ENCODE results near the gene FBXO41. TPM values are rescaled to one million over a fixed set of nuclear protein-coding genes. Genes with fewer than 3 reads are reported as not detected.

Gene FBXO41
- total RNA-seq, 4 donors from 2014 or later = 0.29 to 5.6 (median 1.6) TPM

DNA sequence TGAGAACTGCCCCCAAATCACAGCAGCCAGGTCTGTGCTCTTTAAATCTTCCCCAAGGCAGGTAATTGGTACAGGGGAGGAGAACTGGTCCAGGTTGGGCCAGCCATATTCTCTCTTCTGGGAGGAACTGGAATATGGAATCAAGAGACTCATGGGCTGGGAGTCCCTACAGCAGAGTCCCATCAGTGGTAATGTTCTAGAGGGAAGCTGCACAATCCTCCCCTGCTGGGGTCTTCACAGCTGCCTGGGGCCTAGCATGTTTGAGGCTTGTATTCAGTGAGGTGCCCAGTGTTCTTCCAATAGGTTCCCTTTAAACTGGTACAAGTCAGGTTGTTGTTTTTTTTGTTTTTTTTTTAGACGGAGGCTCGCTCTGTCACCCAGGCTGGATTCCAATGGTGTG, 30.2 kb upstream of the FBXO41 start:
- no peak overlapping the region for H3K4me3 ChIP-seq
- no peaks in the 10 kb centered on the region for H3K9me3 ChIP-seq
- no peaks in the 10 kb centered on the region for H3K36me3 ChIP-seq
- no peak for DNase-seq
- H3K27me3 ChIP-seq = no peaks in the 10 kb centered on the region
- intact Hi-C loops (cut with DNase I; ENCODE audit: low total_unique reads) = no loop called here
- no peaks in the 10 kb centered on the region for H3K4me1 ChIP-seq
- TF ChIP-seq POLR2A (IDR thresholded peaks at IDR 0.05) = no peak
- TF ChIP-seq, protein P1, sequence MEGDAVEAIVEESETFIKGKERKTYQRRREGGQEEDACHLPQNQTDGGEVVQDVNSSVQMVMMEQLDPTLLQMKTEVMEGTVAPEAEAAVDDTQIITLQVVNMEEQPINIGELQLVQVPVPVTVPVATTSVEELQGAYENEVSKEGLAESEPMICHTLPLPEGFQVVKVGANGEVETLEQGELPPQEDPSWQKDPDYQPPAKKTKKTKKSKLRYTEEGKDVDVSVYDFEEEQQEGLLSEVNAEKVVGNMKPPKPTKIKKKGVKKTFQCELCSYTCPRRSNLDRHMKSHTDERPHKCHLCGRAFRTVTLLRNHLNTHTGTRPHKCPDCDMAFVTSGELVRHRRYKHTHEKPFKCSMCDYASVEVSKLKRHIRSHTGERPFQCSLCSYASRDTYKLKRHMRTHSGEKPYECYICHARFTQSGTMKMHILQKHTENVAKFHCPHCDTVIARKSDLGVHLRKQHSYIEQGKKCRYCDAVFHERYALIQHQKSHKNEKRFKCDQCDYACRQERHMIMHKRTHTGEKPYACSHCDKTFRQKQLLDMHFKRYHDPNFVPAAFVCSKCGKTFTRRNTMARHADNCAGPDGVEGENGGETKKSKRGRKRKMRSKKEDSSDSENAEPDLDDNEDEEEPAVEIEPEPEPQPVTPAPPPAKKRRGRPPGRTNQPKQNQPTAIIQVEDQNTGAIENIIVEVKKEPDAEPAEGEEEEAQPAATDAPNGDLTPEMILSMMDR (IDR thresholded peaks at IDR 0.05) = no peak
- no peak overlapping the region for H3K27ac ChIP-seq

GRCh38 chr2:73307720-73308119, 23.4 kb upstream of the FBXO41 start:
- TF ChIP-seq POLR2A (IDR thresholded peaks at IDR 0.05) = no peak
- TF ChIP-seq, protein P1 (IDR thresholded peaks at IDR 0.05) = no peak
- intact Hi-C loops (cut with DNase I; ENCODE audit: low total_unique reads) = no loop called here
- no peak for DNase-seq

DNA sequence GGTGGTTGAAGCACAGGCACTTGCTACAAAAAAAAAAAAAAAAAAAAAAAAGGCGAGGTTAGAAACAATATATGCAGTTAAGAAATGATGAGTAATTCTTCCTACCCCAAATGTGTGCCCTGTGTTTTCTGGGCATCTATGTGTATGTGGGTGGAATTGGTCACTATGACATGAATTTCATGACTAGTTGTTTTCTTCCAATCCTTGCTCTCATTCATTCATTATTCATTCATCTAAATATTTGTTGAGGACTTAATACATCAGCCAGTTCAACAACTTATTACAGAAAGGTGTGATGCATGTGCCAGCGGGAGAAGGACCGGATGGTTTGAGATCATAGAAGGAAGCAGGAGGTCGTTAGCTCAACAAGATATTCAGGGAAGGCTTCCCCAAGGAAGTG, 17.4 kb upstream of the FBXO41 start:
- Histone ChIP-seq H3K4me3 (no peak overlapping the region), H3K27me3 (no peaks in the 10 kb centered on the region), H3K36me3 (no peaks in the 10 kb centered on the region), H3K27ac (no peak overlapping the region), H3K4me1 (no peaks in the 10 kb centered on the region), H3K9me3 (no peaks in the 10 kb centered on the region)
- intact Hi-C loops (cut with DNase I; ENCODE audit: low total_unique reads) = no loop called here
- TF ChIP-seq, protein P1 (IDR thresholded peaks at IDR 0.05) = no peak
- no peak for TF ChIP-seq POLR2A (IDR thresholded peaks at IDR 0.05)
- DNase-seq = no peak

More at GRCh38 chr2:73307720-73308119, 23.4 kb upstream of the FBXO41 start:
- Histone ChIP-seq H3K4me3 (no peak overlapping the region), H3K9me3 (no peaks in the 10 kb centered on the region), H3K4me1 (no peaks in the 10 kb centered on the region), H3K36me3 (no peaks in the 10 kb centered on the region), H3K27ac (no peak overlapping the region), H3K27me3 (no peaks in the 10 kb centered on the region)

DNA sequence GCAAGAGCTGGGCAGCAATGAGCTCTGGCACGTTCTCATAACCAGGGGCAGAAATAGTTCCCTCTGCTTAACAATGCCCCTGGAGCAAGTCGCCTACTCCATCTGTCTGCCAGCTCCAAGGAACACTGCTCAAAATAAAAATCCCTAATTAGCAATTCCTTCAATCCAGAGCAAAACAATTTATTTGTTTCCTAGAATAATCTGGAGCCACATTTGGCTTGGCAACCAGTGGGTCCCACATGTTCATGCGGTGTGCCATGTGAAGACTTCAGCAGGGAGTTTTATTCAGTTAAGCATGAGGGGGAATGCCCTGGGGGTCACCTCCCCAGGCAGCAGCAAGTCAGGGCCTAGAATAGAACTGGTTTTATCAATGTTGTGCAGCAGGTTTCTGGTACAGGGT, 16.6 kb upstream of the FBXO41 start:
- Histone ChIP-seq H3K9me3 (no peaks in the 10 kb centered on the region), H3K4me3 (no peak overlapping the region), H3K36me3 (no peaks in the 10 kb centered on the region), H3K4me1 (no peaks in the 10 kb centered on the region), H3K27me3 (no peaks in the 10 kb centered on the region), H3K27ac (no peak overlapping the region)
- no peak for DNase-seq
- TF ChIP-seq, protein P1 (IDR thresholded peaks at IDR 0.05) = no peak
- TF ChIP-seq POLR2A (IDR thresholded peaks at IDR 0.05) = no peak
- intact Hi-C loops (cut with DNase I; ENCODE audit: low total_unique reads) = no loop called here

DNA sequence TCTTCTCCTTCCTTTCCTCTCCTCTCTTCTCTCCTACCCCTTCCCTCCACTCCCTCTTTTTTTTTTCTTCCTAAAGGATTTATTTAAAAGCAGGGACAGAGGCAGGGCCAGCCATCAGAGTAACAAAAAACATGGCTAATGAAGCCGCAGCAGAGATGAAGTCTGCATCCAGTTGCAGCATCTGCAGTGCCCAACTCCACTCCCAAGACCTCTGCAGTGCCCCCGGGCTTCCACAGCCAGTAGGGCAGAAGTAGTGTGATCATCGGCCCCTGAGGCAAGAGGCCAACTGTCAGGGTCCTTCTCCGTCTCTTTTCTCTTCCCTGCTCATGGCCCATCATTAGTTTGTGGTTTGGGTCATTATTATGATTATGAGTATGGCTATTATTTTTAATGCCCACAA, 13.3 kb upstream of the FBXO41 start:
- TF ChIP-seq, protein P1 (IDR thresholded peaks at IDR 0.05) = no peak
- TF ChIP-seq POLR2A (IDR thresholded peaks at IDR 0.05) = no peak
- Histone ChIP-seq H3K9me3 (no peaks in the 10 kb centered on the region), H3K4me1 (peaks cover 0 to 9% of the 10 kb centered on the region in 2 donors), H3K27me3 (peaks cover 14 to 20% of the 10 kb centered on the region in 2 donors), H3K36me3 (no peaks in the 10 kb centered on the region), H3K27ac (no peak overlapping the region), H3K4me3 (no peak overlapping the region)
- DNase-seq = no peak
- intact Hi-C loops (cut with DNase I; ENCODE audit: low total_unique reads) = no loop called here
